Left renal cortex interstitium (tissue), 4 donors: ENCODE data around the gene NAV3. TPM values are rescaled to one million over a fixed set of nuclear protein-coding genes. Genes with fewer than 3 reads are reported as not detected.
"Not testable (repeated sequence)": the region's sequence is repeated elsewhere in the genome, so short reads cannot be mapped to it uniquely, and the experiment has no call there.

ENCODE experiments used
- DNase-seq, 4 donors: peaks; one replicate each; pipeline ENCODE4 v3.0.0-alpha.2; 2013; ENCODE audit warnings: low read depth in 4 of 4, low spot score in 2 of 4, missing footprints in 1 of 4
- polyA plus RNA-seq, 4 donors: library from polyadenylated mRNA; unstranded; fragments of 120-200 nt; gene quantifications; one replicate each; pipeline ENCODE4 v1.2.1, GENCODE V29; 2013; ENCODE audit not compliant: insufficient read length in 4 of 4

The NAV3 gene
- polyA plus RNA-seq, 4 donors, result 7.3 to 10.5 (median 8.8) TPM

DNA sequence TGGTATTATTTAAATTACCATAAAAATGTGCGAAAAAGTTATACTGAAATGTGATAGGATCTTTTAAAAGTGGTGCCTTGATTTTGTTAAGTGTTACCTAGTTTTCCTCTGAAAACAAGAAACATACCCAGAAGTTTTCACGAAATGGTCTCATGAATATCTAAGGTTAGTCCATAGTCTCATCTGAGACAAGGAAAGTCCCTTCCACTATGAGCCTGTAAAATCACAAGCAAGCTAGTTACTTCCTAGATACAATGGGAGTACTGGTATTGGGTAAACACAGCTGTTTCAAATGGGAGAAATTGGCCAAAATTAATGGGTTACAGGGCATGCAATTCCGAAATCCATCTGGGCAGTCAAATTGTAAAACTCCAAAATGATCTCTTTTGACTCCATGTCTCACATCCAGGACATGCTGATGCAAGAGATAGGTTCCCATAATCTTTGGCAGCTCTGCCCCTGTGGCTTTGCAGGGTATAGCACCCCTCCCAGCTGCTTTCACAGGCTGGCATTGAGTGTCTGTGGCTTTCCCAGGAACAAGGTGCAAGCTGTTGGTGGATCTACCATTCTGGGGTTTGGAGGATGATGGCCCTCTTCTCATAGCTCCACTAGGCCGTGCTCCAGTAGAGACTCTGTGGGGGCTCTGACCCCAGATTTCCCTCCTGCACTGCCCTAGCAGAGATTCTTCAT is 271.4 kb downstream of the NAV3 start:
- no peak for DNase-seq

DNA sequence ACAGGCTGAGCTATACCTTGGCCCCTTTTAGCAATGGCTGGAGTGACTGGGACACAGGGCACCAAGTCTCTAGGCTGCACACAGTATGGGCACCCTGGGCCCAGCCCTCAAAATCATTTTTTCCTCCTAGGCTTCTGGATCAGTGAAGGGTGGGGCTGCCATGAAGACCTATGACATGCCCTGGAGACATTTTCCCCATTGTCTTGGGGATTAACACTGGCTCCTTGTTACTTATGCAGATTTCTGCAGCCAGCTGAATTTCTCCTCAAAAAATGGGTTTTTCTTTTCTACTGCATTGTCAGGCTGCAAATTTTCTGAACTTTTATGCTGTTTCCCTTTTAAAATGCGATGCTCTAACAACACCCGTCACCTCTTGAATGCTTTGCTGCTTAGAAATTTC is 272.1 kb downstream of the NAV3 start:
- not testable (repeated sequence) for DNase-seq

DNA sequence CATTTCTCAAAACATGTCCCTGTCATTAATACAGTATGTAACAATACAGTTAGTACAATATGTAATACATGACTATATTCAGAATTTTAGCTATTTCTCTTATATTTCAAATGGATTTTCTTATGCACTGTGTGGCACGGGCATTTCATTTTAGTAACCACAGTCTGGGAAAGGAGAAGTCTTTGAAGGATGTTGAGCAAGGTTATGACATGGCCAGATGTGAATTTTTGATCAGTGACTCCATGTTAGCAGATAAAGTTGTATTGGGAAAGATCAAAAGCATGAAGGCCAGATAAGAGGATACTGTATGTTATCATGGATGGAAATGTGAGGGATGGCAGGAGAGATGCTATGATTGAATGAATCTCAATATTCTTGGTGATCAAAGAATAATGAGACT is 285.2 kb downstream of the NAV3 start:
- DNase-seq, result no peak

DNA sequence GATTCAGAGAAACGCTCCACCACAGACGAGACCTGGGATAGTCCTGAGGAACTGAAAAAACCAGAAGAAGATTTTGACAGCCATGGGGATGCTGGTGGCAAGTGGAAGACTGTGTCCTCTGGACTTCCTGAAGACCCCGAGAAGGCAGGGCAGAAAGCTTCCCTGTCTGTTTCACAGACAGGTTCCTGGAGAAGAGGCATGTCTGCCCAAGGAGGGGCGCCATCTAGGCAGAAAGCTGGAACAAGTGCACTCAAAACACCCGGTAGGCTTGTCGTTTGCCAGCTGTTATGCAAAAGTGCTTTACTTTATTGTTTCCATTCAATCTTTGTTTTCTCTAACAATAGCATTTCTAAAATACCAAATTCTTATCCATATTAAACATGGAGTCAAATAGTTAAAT is 287.3 kb downstream of the NAV3 start:
- no peak for DNase-seq

DNA sequence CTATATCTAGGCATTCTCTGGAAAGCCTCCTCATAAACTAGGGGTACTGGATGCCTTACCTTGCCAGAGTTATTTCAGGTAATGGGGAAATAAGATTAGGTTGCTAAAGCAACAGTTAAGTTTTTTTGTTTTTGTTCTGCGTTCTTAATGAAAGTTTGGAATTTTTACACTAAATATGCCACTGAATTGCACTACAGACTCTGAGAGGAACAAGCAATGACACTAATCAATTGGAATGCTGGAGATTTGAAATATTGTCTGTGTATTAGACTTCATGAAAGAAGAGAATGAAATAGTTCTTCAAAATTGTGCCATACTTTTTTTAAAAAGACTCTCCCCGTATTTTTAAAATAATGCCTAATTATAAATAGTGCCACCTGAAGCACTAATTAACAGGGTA is 287.8 kb downstream of the NAV3 start:
- no peak for DNase-seq

DNA sequence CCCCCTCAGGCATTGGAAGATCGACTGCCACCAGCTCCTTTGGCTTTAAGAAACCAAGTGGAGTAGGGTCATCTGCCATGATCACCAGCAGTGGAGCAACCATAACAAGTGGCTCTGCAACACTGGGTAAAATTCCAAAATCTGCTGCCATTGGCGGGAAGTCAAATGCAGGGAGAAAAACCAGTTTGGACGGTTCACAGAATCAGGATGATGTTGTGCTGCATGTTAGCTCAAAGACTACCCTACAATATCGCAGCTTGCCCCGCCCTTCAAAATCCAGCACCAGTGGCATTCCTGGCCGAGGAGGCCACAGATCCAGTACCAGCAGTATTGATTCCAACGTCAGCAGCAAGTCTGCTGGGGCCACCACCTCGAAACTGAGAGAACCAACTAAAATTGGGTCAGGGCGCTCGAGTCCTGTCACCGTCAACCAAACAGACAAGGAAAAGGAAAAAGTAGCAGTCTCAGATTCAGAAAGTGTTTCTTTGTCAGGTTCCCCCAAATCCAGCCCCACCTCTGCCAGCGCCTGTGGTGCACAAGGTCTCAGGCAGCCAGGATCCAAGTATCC is 288.7 kb downstream of the NAV3 start:
- DNase-seq, result no peak

DNA sequence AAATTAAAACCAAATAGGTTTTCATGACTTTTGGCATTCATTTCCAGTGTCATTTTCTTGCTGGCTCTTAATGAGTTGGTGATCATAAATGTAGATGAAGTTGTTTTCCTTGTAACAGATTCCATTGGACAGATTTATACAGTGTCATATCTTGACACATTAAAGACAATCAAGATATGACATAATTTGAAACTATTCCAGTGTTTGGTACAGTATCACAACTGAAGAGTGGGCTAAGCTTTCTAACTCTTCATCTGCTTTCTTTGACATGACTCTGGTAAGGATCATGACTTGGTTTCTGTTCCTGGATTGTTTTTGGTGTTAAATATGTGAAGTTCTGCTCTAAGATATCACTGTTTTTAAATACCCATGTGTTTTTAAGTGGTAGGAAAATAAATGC is 289.6 kb downstream of the NAV3 start:
- DNase-seq, result no peak

DNA sequence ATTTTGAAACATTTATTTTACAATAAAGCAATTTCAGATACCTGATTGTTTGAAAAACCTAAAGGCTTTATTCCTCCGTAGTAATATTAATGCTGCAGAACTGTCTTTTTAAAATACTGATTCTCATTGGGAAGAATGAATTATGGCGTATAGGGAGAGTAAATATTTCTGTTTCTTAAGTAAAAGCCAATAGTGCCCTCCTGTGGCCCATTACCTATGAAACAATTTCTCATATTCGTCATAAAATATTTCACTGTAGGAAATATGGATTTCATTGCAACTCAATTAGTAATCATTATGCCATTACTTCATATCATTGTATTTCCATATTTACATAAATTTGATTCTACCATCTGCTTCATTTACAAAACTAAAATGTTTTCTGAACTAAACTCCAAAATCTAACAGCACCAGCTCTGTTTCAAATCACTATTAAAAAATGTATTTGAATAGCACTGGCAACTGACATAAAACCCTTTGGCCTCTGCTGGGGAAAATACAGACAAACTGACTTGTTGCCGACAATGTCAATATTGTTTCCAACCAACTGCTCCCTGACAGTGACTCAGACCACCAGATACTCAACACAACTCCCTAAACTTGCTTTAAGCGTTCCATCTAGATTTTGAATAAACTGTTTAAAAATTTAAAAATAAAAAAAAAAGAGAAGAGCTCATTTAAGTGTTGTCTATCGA is 290.3 kb downstream of the NAV3 start:
- DNase-seq, result no peak

DNA sequence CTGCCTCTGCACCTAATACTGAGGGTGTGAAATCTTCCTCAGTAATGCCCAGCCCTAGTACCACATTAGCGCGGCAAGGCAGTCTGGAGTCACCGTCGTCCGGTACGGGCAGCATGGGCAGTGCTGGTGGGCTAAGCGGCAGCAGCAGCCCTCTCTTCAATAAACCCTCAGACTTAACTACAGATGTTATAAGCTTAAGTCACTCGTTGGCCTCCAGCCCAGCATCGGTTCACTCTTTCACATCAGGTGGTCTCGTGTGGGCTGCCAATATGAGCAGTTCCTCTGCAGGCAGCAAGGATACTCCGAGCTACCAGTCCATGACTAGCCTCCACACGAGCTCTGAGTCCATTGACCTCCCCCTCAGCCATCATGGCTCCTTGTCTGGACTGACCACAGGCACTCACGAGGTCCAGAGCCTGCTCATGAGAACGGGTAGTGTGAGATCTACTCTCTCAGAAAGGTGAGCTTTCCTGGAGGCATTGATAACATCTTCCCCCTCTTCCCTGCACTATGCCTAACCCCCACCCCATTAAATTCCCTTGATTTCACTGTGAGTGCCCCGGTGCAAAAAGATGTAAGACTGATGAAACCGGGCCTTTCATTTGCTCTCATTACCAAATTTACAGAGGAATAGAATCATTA is 291.4 kb downstream of the NAV3 start:
- no peak for DNase-seq

DNA sequence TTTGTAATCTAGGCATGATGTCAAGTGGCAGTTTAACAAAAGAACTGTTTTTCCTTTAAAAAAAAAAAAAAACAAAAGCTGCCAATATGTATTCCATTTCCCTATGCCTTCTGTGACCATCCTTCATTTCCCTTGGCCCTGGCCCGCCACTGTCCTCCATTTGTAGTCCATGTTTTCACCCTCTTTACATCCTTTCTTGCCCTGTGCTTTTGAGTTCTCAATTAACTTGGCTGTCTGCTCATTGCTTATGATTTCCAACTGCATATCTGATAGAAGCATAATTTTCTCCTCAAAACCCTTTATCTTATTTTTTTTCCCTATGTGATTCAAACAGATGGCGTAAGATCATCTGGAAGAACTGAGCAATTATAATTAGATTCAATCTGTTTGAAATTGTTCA is 297.5 kb downstream of the NAV3 start:
- DNase-seq, result no peak

DNA sequence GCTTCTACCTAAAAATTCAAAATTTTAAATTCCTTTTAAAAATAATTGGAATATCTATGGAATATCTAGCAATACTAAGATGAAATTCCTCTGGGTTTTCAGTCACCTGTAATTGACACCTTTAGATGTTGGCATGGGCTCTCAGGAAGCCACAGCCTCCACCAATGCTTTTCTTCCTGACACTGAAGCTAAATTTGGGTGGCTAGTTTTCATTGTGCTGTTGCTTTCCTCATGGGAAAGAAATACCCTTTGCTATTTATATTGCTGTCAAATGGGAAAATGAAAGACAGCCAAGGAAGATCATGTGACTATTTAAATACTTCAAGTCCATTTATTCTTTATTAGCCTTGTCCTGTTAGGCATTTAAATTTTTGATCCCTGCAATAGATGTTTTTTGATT is 313.0 kb downstream of the NAV3 start:
- DNase-seq, result no peak

DNA sequence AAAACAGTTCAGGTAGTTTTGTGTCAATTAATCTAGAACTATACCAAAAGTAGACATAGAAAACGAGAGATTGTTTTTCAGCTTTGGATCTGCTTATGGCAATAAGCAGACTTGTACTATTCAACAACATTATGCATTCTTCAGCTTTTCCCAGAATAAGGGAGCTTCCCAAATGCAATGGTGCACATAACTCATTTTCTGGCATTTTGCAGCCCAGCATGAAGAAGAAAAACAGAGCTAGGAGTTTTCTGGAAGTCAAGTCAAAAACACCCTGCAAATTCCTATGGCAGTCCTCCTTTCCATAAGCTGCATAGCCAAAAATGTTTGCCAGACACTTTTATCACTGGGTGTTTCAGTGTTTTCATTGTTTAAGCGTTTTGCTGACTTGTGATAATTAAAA is 314.7 kb downstream of the NAV3 start:
- DNase-seq, result peak in 1 of 4 donors; percentile 23

DNA sequence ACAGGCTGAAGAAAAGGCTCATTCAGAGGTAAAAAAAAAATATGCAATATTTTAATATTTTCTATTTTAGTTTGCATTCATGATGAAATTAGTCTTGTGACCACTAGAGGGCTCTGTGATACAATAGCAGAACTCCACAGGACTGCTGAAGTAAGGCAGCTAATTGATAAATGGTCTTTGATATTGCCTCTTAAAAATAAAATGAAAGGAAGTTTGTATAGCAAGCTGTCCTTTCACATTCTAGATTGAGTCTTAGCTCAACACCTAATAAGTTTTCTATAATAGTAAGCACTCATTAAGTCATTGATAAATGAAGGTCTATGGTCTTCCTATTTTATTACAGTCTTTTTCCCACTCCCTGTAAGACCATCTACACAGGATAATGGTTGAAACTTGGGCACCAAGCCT is 315.7 kb downstream of the NAV3 start:
- DNase-seq, result no peak

DNA sequence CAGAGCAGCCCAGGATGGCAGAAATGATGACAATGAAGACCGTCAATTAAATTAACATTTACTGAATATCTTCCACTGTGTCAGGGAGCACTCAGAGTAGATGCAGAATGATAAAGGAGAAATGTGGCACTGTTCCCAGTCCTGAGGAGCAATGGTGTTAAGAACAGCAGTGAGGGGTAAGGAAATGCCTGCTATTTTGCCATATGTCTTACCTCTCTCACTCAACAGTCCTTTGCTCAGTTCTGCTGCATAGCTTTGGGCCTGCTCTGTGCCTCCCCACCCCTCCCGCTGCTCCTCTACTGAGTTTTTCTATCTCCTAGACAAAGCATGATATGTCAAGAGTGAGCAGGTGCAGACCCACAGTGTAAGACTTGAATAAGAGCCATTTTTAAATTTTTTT is 318.8 kb downstream of the NAV3 start:
- no peak for DNase-seq

DNA sequence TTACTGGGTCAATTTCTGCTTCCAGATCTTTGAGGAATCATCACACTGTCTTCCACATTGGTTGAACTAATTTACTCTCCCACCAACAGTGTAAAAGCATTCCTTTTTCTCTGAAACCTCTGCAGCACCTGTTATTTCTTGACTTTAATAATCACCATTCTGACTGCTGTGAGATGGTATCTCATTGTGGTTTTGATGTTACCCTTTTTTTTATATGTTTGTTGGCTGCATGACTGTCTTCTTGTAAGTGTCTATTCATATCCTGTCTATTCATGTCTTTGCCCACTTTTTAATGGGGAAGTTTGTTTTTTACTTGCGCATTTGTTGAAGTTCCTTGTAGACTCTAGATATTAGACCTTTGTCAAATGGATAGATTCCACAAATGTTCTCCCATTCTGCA is 324.9 kb downstream of the NAV3 start:
- DNase-seq, result no peak

DNA sequence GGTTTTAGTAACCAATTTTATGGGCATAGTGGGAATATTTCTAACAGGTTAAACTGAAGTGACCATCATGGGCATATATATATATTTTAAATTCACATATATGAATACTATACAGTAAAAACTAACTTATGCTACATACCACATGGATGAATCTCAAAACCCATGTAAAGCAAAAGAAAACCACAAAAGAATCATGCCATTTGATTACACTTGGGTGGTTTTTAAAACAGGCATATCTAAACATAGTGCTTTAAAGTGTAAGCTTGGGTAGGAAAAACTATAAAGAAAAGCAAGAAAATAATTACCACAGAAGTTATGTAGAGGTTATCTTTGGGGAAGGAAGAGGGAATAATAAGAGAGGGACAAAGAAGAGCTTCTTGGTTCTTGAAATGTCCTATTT is 326.1 kb downstream of the NAV3 start:
- no peak for DNase-seq

DNA sequence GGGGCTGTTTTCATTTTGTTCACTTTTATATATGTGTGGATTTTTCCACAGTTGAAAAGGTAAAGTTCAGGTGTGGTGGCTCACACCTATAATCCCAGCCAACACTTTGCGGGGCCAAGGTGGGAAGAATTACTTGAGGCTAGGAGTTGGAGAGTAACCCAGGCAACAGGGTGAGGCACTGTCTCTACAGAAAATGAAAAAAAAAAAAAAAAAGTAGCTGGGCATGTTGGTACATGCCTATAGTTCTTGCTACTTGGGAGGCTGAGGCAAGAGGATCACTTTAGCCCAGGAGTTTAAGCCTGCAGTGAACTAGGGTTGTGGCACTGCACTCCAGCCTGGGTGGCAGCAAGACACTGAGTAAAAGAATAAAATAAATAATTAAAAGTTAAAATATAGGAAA is 326.5 kb downstream of the NAV3 start:
- DNase-seq, result no peak

DNA sequence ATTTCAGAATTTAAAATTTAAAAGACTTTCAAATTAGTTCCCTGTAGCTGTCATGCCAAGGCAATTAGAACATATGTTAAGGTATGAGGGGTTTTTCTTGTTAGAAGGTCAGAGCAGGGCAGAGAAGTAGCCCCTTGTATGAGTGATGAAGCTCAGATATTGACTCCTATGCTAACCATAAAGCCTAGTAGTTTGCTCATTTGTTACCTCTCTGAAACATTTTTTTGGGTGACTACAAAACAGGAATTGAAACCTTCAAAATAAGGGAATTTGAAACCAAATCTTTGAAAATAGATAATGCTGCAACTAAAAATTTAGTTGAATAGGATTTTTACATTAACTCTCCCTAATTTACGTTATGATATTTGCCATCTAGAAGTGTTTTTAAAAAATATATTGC is 333.5 kb downstream of the NAV3 start:
- DNase-seq, result no peak

DNA sequence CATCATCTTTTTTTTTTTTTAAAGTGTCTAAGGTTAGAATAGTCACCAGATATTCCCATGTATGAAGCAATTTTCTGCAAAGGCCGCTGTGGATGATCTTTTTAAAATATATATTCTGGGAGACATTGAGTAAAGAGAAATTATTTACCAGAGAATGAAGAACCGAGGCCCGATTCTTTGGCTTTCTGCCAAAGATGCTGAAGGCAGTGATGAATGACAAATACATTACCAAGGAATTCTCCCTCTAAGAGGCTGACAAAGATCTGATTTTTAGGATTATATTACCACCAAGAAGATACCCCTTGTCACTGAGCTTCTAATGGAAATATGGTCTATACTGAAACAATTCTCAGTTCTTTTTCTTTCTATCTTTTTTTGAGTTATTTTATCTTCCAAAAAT is 336.8 kb downstream of the NAV3 start:
- no peak for DNase-seq

DNA sequence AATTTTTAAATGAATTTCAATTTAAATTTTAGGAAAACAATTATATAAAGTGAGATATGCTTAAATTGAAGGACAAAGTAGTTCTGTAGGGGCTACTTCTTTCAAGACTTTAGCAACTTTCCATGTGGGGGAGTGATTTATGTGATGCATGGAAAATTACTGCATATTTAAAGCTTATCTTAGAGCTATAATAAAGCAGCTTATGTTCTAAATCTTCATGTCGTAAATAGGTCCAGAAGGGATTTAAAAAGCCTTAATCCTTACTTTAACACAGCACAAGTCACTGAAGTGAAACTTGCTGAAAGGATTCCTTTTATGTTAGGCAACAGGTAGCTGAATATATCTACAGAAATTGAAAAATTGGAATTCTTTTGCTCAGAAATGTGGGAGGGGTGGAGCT is 340.4 kb downstream of the NAV3 start:
- DNase-seq, result no peak

DNA sequence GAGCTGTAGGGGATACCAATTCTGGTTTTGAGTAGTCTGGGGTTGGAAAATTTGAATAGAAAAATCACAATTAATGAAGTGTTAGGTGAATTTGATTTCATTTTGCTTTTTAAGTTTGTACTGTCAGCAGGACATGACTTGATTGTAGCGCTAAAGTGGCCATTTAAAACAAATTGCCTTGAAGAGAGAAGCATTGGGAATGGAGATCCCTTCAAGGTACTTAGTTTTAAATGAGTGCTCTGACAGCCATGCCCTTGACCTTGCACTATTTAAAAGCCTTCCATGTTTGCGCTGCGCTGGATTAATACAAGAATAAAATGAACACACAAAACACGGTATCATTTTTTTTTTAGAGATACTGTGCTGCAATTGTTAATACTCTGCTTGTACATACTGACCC is 345.9 kb downstream of the NAV3 start:
- no peak for DNase-seq

DNA sequence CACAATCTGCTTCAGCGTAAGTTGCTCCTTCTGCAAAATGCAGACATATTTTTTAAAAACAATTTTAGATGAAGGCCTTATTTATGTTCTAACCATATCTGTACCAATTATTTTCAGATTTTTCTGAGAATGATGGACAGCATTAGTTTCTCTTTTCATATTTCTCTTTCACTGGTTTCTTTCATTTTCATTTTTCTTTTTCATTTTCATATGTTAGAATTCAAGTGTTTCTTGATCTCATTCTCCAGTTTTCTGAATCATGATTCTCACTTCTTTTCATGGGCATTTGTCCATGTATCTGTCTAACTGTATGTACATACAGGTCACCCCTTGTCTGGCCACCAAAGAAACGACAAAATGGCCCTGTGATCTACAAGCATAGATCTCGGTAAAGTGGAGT is 346.6 kb downstream of the NAV3 start:
- no peak for DNase-seq
